Neural cell (in vitro differentiated cells): ENCODE measurements around the gene GRIK2. TPM values are rescaled to one million over a fixed set of nuclear protein-coding genes. Genes with fewer than 3 reads are reported as not detected.

Source experiments
- H2AFZ ChIP-seq: fragments of 200-600, 300-800 bp; sonication (generic), shearing (Covaris generic); 2 replicates; pipeline ENCODE4 v1.6.0; 2014; ENCODE audit warnings: low read depth, mild to moderate bottlenecking, antibody characterized with exemption, low read length, moderate library complexity
- H3F3A ChIP-seq: fragments of 200-600 bp; shearing (Covaris generic); 2 replicates; pipeline ENCODE4 v1.6.1; 2016; ENCODE audit warnings: mild to moderate bottlenecking, moderate library complexity, mixed read lengths, antibody characterized with exemption, low read length; ENCODE audit not compliant: insufficient read depth, poor library complexity, severe bottlenecking
- H3K27ac ChIP-seq: fragments of 200-600, 300-800 bp; sonication (generic), shearing (Covaris generic); 2 replicates; pipeline ENCODE4 v1.5.1; 2014; ENCODE audit warnings: mild to moderate bottlenecking, low read length, moderate library complexity
- H3K27me3 ChIP-seq: fragments of 300-800, 200-600 bp; sonication (generic), shearing (Covaris generic); 2 replicates; pipeline ENCODE4 v1.6.0; 2014; ENCODE audit warnings: mild to moderate bottlenecking, low read depth, low read length, moderate library complexity; ENCODE audit not compliant: insufficient read depth
- H3K36me3 ChIP-seq: fragments of 300-800, 200-600 bp; sonication (generic), shearing (Covaris generic); 2 replicates; pipeline ENCODE4 v1.5.1; 2014; ENCODE audit warnings: mild to moderate bottlenecking, antibody characterized with exemption, low read length, moderate library complexity; ENCODE audit not compliant: insufficient read depth
- H3K4me2 ChIP-seq: fragments of 300-800, 200-600 bp; sonication (generic), shearing (Covaris generic); 2 replicates; pipeline ENCODE4 v1.6.0; 2014; ENCODE audit warnings: mild to moderate bottlenecking, low read length
- H3K4me3 ChIP-seq: fragments of 300-800, 200-600 bp; sonication (generic), shearing (Covaris generic); 2 replicates; pipeline ENCODE4 v1.5.1; 2014; ENCODE audit warnings: mild to moderate bottlenecking, low read length, moderate library complexity
- H3K79me2 ChIP-seq: fragments of 200-600 bp; shearing (Covaris generic); replicated peaks from 2 replicates; pipeline ENCODE4 v1.6.0; 2014; ENCODE audit warnings: mild to moderate bottlenecking, low read length, moderate library complexity; ENCODE audit not compliant: insufficient read depth
- H3K9ac ChIP-seq: fragments of 300-800, 200-600 bp; sonication (generic), shearing (Covaris generic); 2 replicates; pipeline ENCODE4 v1.6.1; 2016; ENCODE audit warnings: mild to moderate bottlenecking, low read length, mixed read lengths
- H3K9me2 ChIP-seq: fragments of 200-600 bp; shearing (Covaris generic); 2 replicates; pipeline ENCODE4 v1.6.1; 2016; ENCODE audit warnings: mild to moderate bottlenecking, low read length, mixed read lengths; ENCODE audit not compliant: insufficient read depth
- H3K9me3 ChIP-seq: fragments of 200-600, 300-800 bp; sonication (generic), shearing (Covaris generic); 2 replicates; pipeline ENCODE4 v1.6.1; 2016; ENCODE audit warnings: mild to moderate bottlenecking, mixed run types, low read length, moderate library complexity, mixed read lengths
- H4K20me1 ChIP-seq: fragments of 200-600 bp; shearing (Covaris generic); 2 replicates; pipeline ENCODE4 v1.6.1; 2016; ENCODE audit warnings: mild to moderate bottlenecking, mixed run types; ENCODE audit not compliant: insufficient read depth
- CTCF ChIP-seq: fragments of 450-650 bp; IDR thresholded peaks from 2 replicates; pipeline ENCODE4 v1.5.1; 2014; ENCODE audit warnings: antibody characterized with exemption, mild to moderate bottlenecking, moderate library complexity; ENCODE audit not compliant: poor library complexity, severe bottlenecking
- EP300 ChIP-seq: fragments of 450-650 bp; conservative IDR thresholded peaks from 2 replicates; pipeline ENCODE4 v1.6.1; 2014; ENCODE audit warnings: antibody characterized with exemption, mild to moderate bottlenecking, moderate library complexity; ENCODE audit not compliant: poor library complexity, severe bottlenecking
- EZH2 ChIP-seq: fragments of 200-600, 300-800 bp; shearing (Covaris generic), sonication (generic); IDR thresholded peaks from 2 replicates; pipeline ENCODE4 v1.6.1; 2014; ENCODE audit warnings: antibody characterized with exemption, low read length, borderline replicate concordance, mild to moderate bottlenecking; ENCODE audit not compliant: insufficient read depth, poor library complexity, severe bottlenecking
- MXI1 ChIP-seq: fragments of 450-650 bp; conservative IDR thresholded peaks from 2 replicates; pipeline ENCODE4 v1.6.1; 2014; ENCODE audit warnings: antibody characterized with exemption, mild to moderate bottlenecking; ENCODE audit not compliant: poor library complexity, severe bottlenecking
- POLR2AphosphoS5 ChIP-seq: IDR thresholded peaks from 2 replicates; pipeline ENCODE4 v1.6.1; 2012
- RAD21 ChIP-seq: fragments of 450-650 bp; conservative IDR thresholded peaks from 2 replicates; pipeline ENCODE4 v1.6.1; 2014; ENCODE audit warnings: antibody characterized with exemption, mild to moderate bottlenecking, moderate library complexity
- REST ChIP-seq: IDR thresholded peaks from 2 replicates; pipeline ENCODE4 v1.6.1; 2012; ENCODE audit warnings: borderline replicate concordance
- SMC3 ChIP-seq: fragments of 450-650 bp; conservative IDR thresholded peaks from 2 replicates; pipeline ENCODE4 v1.6.1; 2014; ENCODE audit warnings: antibody characterized with exemption, mild to moderate bottlenecking, moderate library complexity; ENCODE audit not compliant: poor library complexity
- TAF1 ChIP-seq: IDR thresholded peaks from 2 replicates; pipeline ENCODE4 v1.6.1; 2012; ENCODE audit warnings: low read depth
- polyA plus RNA-seq: library from polyadenylated mRNA; depleted of rRNA; stranded (reverse); fragments of >200 nt; gene quantifications from 2 replicates; pipeline ENCODE4 v1.2.3, GENCODE V29; 2014

GRIK2 gene
- polyA plus RNA-seq, 1 donor from 2014 or later, result 106 TPM

DNA sequence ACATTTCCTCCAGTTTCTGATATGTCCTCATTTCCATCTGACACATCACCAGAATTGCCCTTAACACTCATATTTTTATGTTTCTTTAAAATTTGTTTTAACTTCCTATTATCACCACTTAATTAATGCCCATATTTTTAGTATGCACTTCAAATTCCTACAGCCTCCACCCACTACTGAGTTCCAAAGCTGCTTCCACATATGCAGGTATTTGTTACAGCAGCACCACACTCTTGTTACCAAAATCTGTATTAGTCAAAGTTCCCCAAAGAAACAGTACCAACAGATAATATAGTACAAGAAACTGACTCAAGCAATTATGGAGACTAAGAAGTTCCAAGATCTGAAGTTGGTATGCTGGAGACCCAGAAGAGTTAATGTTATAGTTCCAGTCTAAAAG is 340.4 kb downstream of the GRIK2 start:
- H3K9ac ChIP-seq, result no peak overlapping the region
- H3K4me3 ChIP-seq, result no peak overlapping the region
- H2AFZ ChIP-seq, result no peak overlapping the region
- no peaks in the 10 kb centered on the region for H3K79me2 ChIP-seq
- H3K27me3 ChIP-seq, result no peaks in the 10 kb centered on the region
- no peak overlapping the region for H3K27ac ChIP-seq
- no peak overlapping the region for H3K4me2 ChIP-seq
- TF ChIP-seq RAD21 (no peak), EP300 (no peak), TAF1 (no peak), REST (no peak), CTCF (no peak), POLR2AphosphoS5 (no peak), MXI1 (no peak), SMC3 (no peak), EZH2 (no peak)
- H3K9me2 ChIP-seq, result no peaks in the 10 kb centered on the region
- no peaks in the 10 kb centered on the region for H3K36me3 ChIP-seq
- H4K20me1 ChIP-seq, result no peaks in the 10 kb centered on the region
- H3K9me3 ChIP-seq, result no peaks in the 10 kb centered on the region
- H3F3A ChIP-seq, result no peaks in the 10 kb centered on the region

GRCh38 chr6:101738481-101738880 is 345.0 kb downstream of the GRIK2 start:
- no peaks in the 10 kb centered on the region for H3K9me2 ChIP-seq
- H3K27ac ChIP-seq, result no peak overlapping the region
- no peaks in the 10 kb centered on the region for H3K27me3 ChIP-seq
- TF ChIP-seq RAD21, result no peak
- no peak overlapping the region for H3K4me2 ChIP-seq
- H3K9me3 ChIP-seq, result no peaks in the 10 kb centered on the region
- no peaks in the 10 kb centered on the region for H3K79me2 ChIP-seq
- H3K9ac ChIP-seq, result no peak overlapping the region
- no peaks in the 10 kb centered on the region for H4K20me1 ChIP-seq
- no peaks in the 10 kb centered on the region for H3F3A ChIP-seq
- H3K4me3 ChIP-seq, result no peak overlapping the region
- no peak overlapping the region for H2AFZ ChIP-seq
- H3K36me3 ChIP-seq, result no peaks in the 10 kb centered on the region

GRCh38 chr6:101740631-101741030 is 347.1 kb downstream of the GRIK2 start:
- Histone ChIP-seq H3K79me2 (no peaks in the 10 kb centered on the region), H2AFZ (no peak overlapping the region), H3K9ac (no peak overlapping the region), H3K9me3 (no peaks in the 10 kb centered on the region), H3K4me3 (no peak overlapping the region), H3K27me3 (no peaks in the 10 kb centered on the region), H4K20me1 (no peaks in the 10 kb centered on the region), H3F3A (no peaks in the 10 kb centered on the region), H3K4me2 (no peak overlapping the region), H3K36me3 (no peaks in the 10 kb centered on the region), H3K27ac (no peak overlapping the region), H3K9me2 (no peaks in the 10 kb centered on the region)
- no peak for TF ChIP-seq RAD21
- TF ChIP-seq POLR2AphosphoS5, result no peak
- no peak for TF ChIP-seq MXI1
- TF ChIP-seq CTCF, result no peak
- no peak for TF ChIP-seq EP300
